Activated CD4-positive, alpha-beta memory T cell treated with anti-CD3 and anti-CD28 coated beads, Interleukin-2, amount 10 ng/mL, durations not matched to agents 7 days and 5 days (primary cell): ENCODE data around the gene VPS13C. TPM values are rescaled to one million over a fixed set of nuclear protein-coding genes. Genes with fewer than 3 reads are reported as not detected.

Experiments used
- CTCF ChIA-PET: fragments of 350-600 bp; sonication (Branson Sonifier 250); formaldehyde crosslinking; loops from one replicate; lab custom pipeline; 2021; ENCODE audit warnings: antibody characterized with exemption, inconsistent platforms; lab: Charles Lee
- POLR2A ChIA-PET: fragments of 350-600 bp; sonication (Branson Sonifier 250); formaldehyde crosslinking; loops from one replicate; lab custom pipeline; 2021; ENCODE audit warnings: antibody characterized with exemption; lab: Charles Lee
- DNase-seq: peaks from one replicate; pipeline ENCODE4 v3.0.0-alpha.2; 2020
- H3K27ac Mint-ChIP-seq: one replicate; pipeline ENCODE4 v1.8.0; 2021; ENCODE audit warnings: mild to moderate bottlenecking, mixed read lengths
- H3K27me3 Mint-ChIP-seq: one replicate; pipeline ENCODE4 v1.8.0; 2021; ENCODE audit warnings: mixed read lengths
- H3K36me3 Mint-ChIP-seq: one replicate; pipeline ENCODE4 v1.8.0; 2021; ENCODE audit warnings: low read depth, mixed read lengths
- H3K4me1 Mint-ChIP-seq: one replicate; pipeline ENCODE4 v1.8.0; 2021; ENCODE audit warnings: mixed read lengths
- H3K4me3 Mint-ChIP-seq: one replicate; pipeline ENCODE4 v1.8.0; 2021; ENCODE audit warnings: mild to moderate bottlenecking, mixed read lengths
- H3K9me3 Mint-ChIP-seq: one replicate; pipeline ENCODE4 v1.8.0; 2021; ENCODE audit warnings: mixed read lengths
- total RNA-seq, 2 experiments: library from RNA; stranded (reverse); gene quantifications; one replicate each; pipeline ENCODE4 v1.2.3, GENCODE V29; 2021

Gene VPS13C
- total RNA-seq, 2 experiments from 2014 or later, result 63.6 to 76.7 TPM

GRCh38 chr15:61831505-61831921 lies 228.7 kb downstream of the VPS13C start:
- POLR2A ChIA-PET, result no interaction called here
- H3K4me3 Mint-ChIP-seq, result no peak overlapping the region
- no peaks in the 10 kb centered on the region for H3K36me3 Mint-ChIP-seq
- no peaks in the 10 kb centered on the region for H3K9me3 Mint-ChIP-seq
- CTCF ChIA-PET, result interaction anchor here (1.0 kb wide), 1 partner anchor 664 kb away, joined by 7 read pairs; no protein-coding TSS in a partner anchor
- no peak overlapping the region for H3K27ac Mint-ChIP-seq
- no peak for DNase-seq
- peaks cover 6% of the 10 kb centered on the region for H3K4me1 Mint-ChIP-seq
- H3K27me3 Mint-ChIP-seq, result peaks cover 6% of the 10 kb centered on the region

GRCh38 chr15:61830536-61831330 lies 229.5 kb downstream of the VPS13C start:
- Mint-ChIP-seq H3K4me1 (peaks cover 6% of the 10 kb centered on the region), H3K4me3 (no peak overlapping the region), H3K27ac (no peak overlapping the region), H3K9me3 (no peaks in the 10 kb centered on the region), H3K27me3 (peaks cover 6% of the 10 kb centered on the region), H3K36me3 (no peaks in the 10 kb centered on the region)
- ChIA-PET POLR2A (no interaction called here), CTCF (interaction anchor here (1.4 to 2.6 kb wide), 2 partner anchors 662 to 664 kb away, joined by 4 to 7 read pairs; no protein-coding TSS in a partner anchor)
- DNase-seq, result no peak

DNA sequence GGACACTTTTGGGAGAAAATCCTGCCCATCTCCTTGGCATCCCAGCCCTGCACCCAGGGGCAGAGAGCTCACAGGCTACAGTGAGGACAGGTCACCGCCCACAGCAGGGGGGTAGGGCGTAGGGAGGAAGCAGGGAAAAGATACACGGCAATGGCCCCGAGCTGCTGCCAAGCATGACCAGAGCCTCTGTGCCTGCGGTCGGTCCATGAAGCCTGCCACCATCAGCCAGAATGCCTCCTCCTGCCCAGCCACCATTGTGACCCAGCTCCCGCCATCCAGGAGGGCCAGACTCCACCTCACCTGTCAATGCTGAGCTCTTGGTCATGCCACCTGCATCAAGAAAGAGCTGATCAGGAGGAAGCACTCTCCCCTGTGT lies 230.7 kb downstream of the VPS13C start:
- POLR2A ChIA-PET, result no interaction called here
- Mint-ChIP-seq H3K36me3 (no peaks in the 10 kb centered on the region), H3K4me3 (no peak overlapping the region), H3K4me1 (peaks cover 6% of the 10 kb centered on the region), H3K27ac (no peak overlapping the region), H3K9me3 (no peaks in the 10 kb centered on the region), H3K27me3 (peaks cover 10% of the 10 kb centered on the region)
- CTCF ChIA-PET, result interaction anchor here (1.4 to 2.6 kb wide), 3 partner anchors 24 to 662 kb away, joined by 4 to 7 read pairs (median 4); no protein-coding TSS in a partner anchor
- DNase-seq, result no peak

DNA sequence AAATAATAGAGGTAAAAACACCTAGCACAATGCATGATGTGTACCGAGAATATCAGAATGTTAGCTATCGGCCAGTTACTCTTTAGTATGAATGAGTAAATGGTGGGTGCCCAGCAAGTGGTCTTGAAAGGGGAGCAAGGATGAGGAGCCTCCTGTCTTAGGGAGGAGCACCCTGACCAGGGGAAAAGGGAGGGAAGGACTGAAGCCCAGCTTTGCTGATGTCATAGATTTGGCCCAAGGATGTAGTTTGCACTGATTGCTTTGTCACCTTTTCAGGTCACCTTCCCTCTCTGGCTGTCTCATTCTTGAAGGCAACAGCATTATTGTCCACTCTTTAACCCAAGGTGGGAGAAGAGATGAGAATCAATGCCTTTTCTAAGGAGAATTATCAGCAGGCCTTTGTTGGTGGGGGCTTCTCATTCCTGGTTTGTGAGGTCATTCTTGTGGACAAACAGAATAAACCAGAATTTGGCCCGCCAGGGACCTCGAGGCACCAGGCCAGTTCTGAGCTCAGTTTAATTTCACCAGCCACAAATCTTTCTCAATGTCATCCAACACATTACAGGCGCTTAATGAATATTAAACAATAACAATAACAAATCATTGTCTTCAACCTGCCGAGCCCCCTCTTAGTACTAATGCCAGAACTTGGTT lies 231.3 kb downstream of the VPS13C start:
- no peak overlapping the region for H3K27ac Mint-ChIP-seq
- ChIA-PET POLR2A (no interaction called here), CTCF (interaction anchor here (1.4 to 2.6 kb wide), 3 partner anchors 9 to 660 kb away, joined by 4 to 7 read pairs (median 4); no protein-coding TSS in a partner anchor)
- no peak overlapping the region for H3K4me3 Mint-ChIP-seq
- peaks cover 3% of the 10 kb centered on the region for H3K4me1 Mint-ChIP-seq
- DNase-seq, result no peak
- H3K27me3 Mint-ChIP-seq, result peaks cover 15% of the 10 kb centered on the region
- no peaks in the 10 kb centered on the region for H3K36me3 Mint-ChIP-seq
- H3K9me3 Mint-ChIP-seq, result no peaks in the 10 kb centered on the region

GRCh38 chr15:61828008-61828407 lies 232.2 kb downstream of the VPS13C start:
- POLR2A ChIA-PET, result no interaction called here
- H3K36me3 Mint-ChIP-seq, result no peaks in the 10 kb centered on the region
- peaks cover 2% of the 10 kb centered on the region for H3K4me1 Mint-ChIP-seq
- H3K9me3 Mint-ChIP-seq, result no peaks in the 10 kb centered on the region
- H3K27ac Mint-ChIP-seq, result no peak overlapping the region
- peaks cover 18% of the 10 kb centered on the region for H3K27me3 Mint-ChIP-seq
- H3K4me3 Mint-ChIP-seq, result no peak overlapping the region
- DNase-seq, result no peak
- CTCF ChIA-PET, result interaction anchor here (1.4 to 1.7 kb wide), 2 partner anchors 10 to 26 kb away, joined by 4 read pairs; no protein-coding TSS in a partner anchor

GRCh38 chr15:61827131-61827530 lies 233.1 kb downstream of the VPS13C start:
- Mint-ChIP-seq H3K27me3 (peaks cover 14% of the 10 kb centered on the region), H3K27ac (no peak overlapping the region), H3K9me3 (no peaks in the 10 kb centered on the region), H3K4me3 (no peak overlapping the region), H3K36me3 (no peaks in the 10 kb centered on the region), H3K4me1 (peaks cover 2% of the 10 kb centered on the region)
- ChIA-PET CTCF (no interaction called here), POLR2A (no interaction called here)
- no peak for DNase-seq

- no peak overlapping the region for H3K27ac Mint-ChIP-seq
- CTCF ChIA-PET, result no interaction called here
- POLR2A ChIA-PET, result interaction anchor here (1.1 kb wide), 1 partner anchor 226 kb away, joined by 3 read pairs; no protein-coding TSS in a partner anchor
- H3K4me1 Mint-ChIP-seq, result no peaks in the 10 kb centered on the region
- H3K36me3 Mint-ChIP-seq, result no peaks in the 10 kb centered on the region
- H3K9me3 Mint-ChIP-seq, result no peaks in the 10 kb centered on the region
- H3K4me3 Mint-ChIP-seq, result no peak overlapping the region
- peaks cover 18% of the 10 kb centered on the region for H3K27me3 Mint-ChIP-seq
- DNase-seq, result no peak
Observed at GRCh38 chr15:61824291-61824690, 236.0 kb downstream of the VPS13C start.

DNA sequence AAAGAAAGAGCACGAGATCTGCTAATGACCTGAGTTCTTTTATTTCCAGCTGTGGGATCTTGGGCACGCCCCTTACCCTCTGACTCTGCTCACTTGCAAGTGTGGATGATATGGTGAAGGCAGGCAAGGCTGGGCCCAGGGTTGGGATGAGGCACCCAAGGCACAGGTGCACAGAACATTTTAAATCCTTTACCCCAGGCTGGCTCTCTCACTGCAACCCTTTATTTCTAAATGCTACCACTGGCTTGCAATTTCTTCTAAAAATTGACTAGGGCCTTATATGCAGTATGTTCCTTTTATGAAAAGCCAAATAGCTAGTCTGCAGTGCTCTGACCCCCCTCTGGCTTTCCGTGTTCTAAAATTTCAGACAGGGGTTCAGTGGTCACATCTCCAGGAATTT lies 237.7 kb downstream of the VPS13C start:
- H3K4me1 Mint-ChIP-seq, result no peaks in the 10 kb centered on the region
- H3K27me3 Mint-ChIP-seq, result peaks cover 18% of the 10 kb centered on the region
- POLR2A ChIA-PET, result no interaction called here
- H3K4me3 Mint-ChIP-seq, result no peak overlapping the region
- no peak for DNase-seq
- H3K9me3 Mint-ChIP-seq, result no peaks in the 10 kb centered on the region
- CTCF ChIA-PET, result interaction anchor here (1.5 kb wide), 1 partner anchor 13 kb away, joined by 6 read pairs; no protein-coding TSS in a partner anchor
- no peak overlapping the region for H3K27ac Mint-ChIP-seq
- no peaks in the 10 kb centered on the region for H3K36me3 Mint-ChIP-seq

DNA sequence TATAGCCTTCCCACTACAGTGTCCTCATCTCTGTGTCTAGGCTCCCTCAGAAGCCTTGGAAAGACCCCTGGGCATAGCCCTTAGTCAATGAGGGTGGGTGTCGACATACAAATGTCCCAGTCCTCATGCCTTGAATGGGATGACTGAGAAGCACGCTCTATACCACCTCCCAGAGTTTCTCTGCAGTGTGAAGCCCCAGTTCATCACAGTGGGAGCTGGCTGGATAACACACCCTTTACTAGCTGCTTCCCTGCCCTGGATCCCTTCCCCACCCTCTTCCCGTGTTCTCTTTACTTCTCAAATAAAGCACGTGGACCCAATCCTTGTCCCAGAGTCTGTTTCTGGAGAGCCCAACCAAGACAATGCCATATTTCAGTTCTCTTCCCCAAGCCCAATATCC lies 239.3 kb downstream of the VPS13C start:
- Mint-ChIP-seq H3K27me3 (peaks cover 18% of the 10 kb centered on the region), H3K27ac (no peak overlapping the region), H3K4me3 (no peak overlapping the region), H3K9me3 (no peaks in the 10 kb centered on the region), H3K4me1 (no peaks in the 10 kb centered on the region), H3K36me3 (no peaks in the 10 kb centered on the region)
- DNase-seq, result no peak
- CTCF ChIA-PET, result interaction anchor here (3.2 kb wide), 1 partner anchor 14 kb away, joined by 16 read pairs; no protein-coding TSS in a partner anchor
- POLR2A ChIA-PET, result no interaction called here

- POLR2A ChIA-PET, result no interaction called here
- Mint-ChIP-seq H3K4me1 (no peaks in the 10 kb centered on the region), H3K27me3 (peaks cover 14% of the 10 kb centered on the region), H3K4me3 (no peak overlapping the region), H3K27ac (no peak overlapping the region), H3K9me3 (no peaks in the 10 kb centered on the region), H3K36me3 (no peaks in the 10 kb centered on the region)
- CTCF ChIA-PET, result interaction anchor here (3.2 kb wide), 1 partner anchor 14 kb away, joined by 16 read pairs; no protein-coding TSS in a partner anchor
- no peak for DNase-seq
Observed at GRCh38 chr15:61820212-61820611, 240.0 kb downstream of the VPS13C start.

- ChIA-PET POLR2A (no interaction called here), CTCF (interaction anchor here (3.2 kb wide), 1 partner anchor 15 kb away, joined by 16 read pairs; no protein-coding TSS in a partner anchor)
- H3K4me1 Mint-ChIP-seq, result no peaks in the 10 kb centered on the region
Observed at GRCh38 chr15:61819386-61819785, 240.9 kb downstream of the VPS13C start.

GRCh38 chr15:61818801-61819200 lies 241.4 kb downstream of the VPS13C start:
- H3K4me1 Mint-ChIP-seq, result no peaks in the 10 kb centered on the region
- no peak overlapping the region for H3K27ac Mint-ChIP-seq
- CTCF ChIA-PET, result interaction anchor here (3.2 kb wide), 1 partner anchor 16 kb away, joined by 16 read pairs; no protein-coding TSS in a partner anchor
- DNase-seq, result no peak
- no peak overlapping the region for H3K4me3 Mint-ChIP-seq
- no peaks in the 10 kb centered on the region for H3K36me3 Mint-ChIP-seq
- POLR2A ChIA-PET, result no interaction called here
- H3K9me3 Mint-ChIP-seq, result no peaks in the 10 kb centered on the region
- peaks cover 9% of the 10 kb centered on the region for H3K27me3 Mint-ChIP-seq

More at GRCh38 chr15:61819386-61819785, 240.9 kb downstream of the VPS13C start:
- H3K9me3 Mint-ChIP-seq, result no peaks in the 10 kb centered on the region
- H3K27me3 Mint-ChIP-seq, result peaks cover 12% of the 10 kb centered on the region
- H3K36me3 Mint-ChIP-seq, result no peaks in the 10 kb centered on the region
- H3K4me3 Mint-ChIP-seq, result no peak overlapping the region
- no peak for DNase-seq
- no peak overlapping the region for H3K27ac Mint-ChIP-seq

DNA sequence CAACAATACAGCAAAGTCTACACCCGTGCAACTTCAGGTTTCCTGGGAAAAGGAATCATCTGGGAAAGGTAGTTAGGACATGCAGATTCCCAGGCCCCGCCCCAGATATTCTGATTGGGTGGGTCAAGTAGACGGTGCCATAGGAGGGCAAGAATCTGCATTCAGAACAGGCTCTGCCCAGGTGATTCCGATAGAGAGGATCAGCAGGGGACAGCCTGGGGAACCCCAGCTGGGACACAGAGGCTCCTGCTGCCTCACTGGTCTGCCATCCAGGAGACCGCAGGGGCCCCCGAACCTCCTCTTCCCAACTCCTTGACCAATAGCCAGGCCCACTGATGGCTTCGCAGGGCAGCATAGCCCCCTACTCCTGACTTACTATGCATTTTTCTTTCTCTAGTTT lies 243.4 kb downstream of the VPS13C start:
- no peaks in the 10 kb centered on the region for H3K4me1 Mint-ChIP-seq
- ChIA-PET CTCF (no interaction called here), POLR2A (no interaction called here)
- H3K9me3 Mint-ChIP-seq, result no peaks in the 10 kb centered on the region
- H3K4me3 Mint-ChIP-seq, result no peak overlapping the region
- no peaks in the 10 kb centered on the region for H3K36me3 Mint-ChIP-seq
- H3K27ac Mint-ChIP-seq, result no peak overlapping the region
- H3K27me3 Mint-ChIP-seq, result peaks cover 8% of the 10 kb centered on the region
- DNase-seq, result no peak
